ENCODE data around the gene HLA-DOA. TPM values are rescaled to one million over a fixed set of nuclear protein-coding genes. Genes with fewer than 3 reads are reported as not detected.

The HLA-DOA gene
- total and polyA plus RNA-seq, 5 experiments from 2014 or later = 26.4 to 61.0 (median 50.7) TPM

- ATAC-seq (no peak), DNase-seq (no peak)
- POLR2A ChIA-PET = interaction anchor here (0.5 to 21.1 kb wide), 7 partner anchors 6 to 312 kb away, joined by 3 to 510 read pairs (median 5); partner anchors contain the start of genes HLA-DMB, PSMB8 and TAP2
- peaks cover 38 to 64% (median 53%) of the 10 kb centered on the region in 4 donors for H3K4me1 Mint-ChIP-seq
- H3K36me3 Mint-ChIP-seq = peaks cover 28 to 90% (median 51%) of the 10 kb centered on the region in 3 donors
- H3K9me3 Mint-ChIP-seq = no peaks in the 10 kb centered on the region
- H3K4me3 Mint-ChIP-seq = peak overlapping the region in 9 of 10 donors; percentile 13 to 99 (median 81)
- peak overlapping the region; percentile 68 to 100 (median 84) for H3K27ac Mint-ChIP-seq
- H3K27me3 Mint-ChIP-seq = no peaks in the 10 kb centered on the region
These were observed 32.9 kb downstream of the HLA-DOA start for GRCh38 chr6:32976334-32977069.

DNA sequence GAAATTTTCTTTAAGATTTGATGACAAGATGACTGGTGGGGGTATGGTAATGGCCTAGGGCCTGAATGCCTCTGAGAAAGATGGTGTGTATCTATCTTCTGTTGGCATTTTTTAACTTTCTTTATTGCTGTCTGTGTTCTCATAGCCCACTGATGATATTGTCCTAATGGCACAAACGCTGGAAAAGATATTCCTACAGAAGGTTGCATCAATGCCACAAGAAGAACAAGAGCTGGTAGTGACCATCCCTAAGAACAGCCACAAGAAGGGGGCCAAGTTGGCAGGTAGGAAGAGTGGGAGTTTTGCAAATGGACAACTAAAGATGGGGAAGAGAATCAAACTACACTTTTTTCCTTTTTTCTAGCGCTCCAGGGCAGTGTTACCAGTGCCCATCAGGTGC lies 33.5 kb downstream of the HLA-DOA start:
- Mint-ChIP-seq H3K36me3 (peaks cover 28 to 84% (median 55%) of the 10 kb centered on the region in 3 donors), H3K27ac (peak overlapping the region; percentile 68 to 100 (median 84)), H3K9me3 (no peaks in the 10 kb centered on the region), H3K4me3 (peak overlapping the region in 9 of 10 donors; percentile 70 to 99 (median 95)), H3K27me3 (no peaks in the 10 kb centered on the region), H3K4me1 (peaks cover 41 to 70% (median 53%) of the 10 kb centered on the region in 4 donors)
- POLR2A ChIA-PET = interaction anchor here (0.5 to 21.1 kb wide), 6 partner anchors 7 to 134 kb away, joined by 3 to 510 read pairs (median 118); partner anchors contain the start of genes HLA-DMB, PSMB8 and TAP2
- DNase-seq (no peak), ATAC-seq (no peak)

- POLR2A ChIA-PET = interaction anchor here (1.0 to 21.1 kb wide), 11 partner anchors 8 to 303 kb away, joined by 3 to 510 read pairs (median 66); partner anchors contain the start of genes HLA-DMA, HLA-DMB, PSMB8 and PSMB9
- Mint-ChIP-seq H3K27me3 (no peaks in the 10 kb centered on the region), H3K4me3 (peak overlapping the region; percentile 78 to 99 (median 99)), H3K36me3 (peaks cover 23 to 73% (median 48%) of the 10 kb centered on the region in 3 donors), H3K4me1 (peaks cover 44 to 65% (median 51%) of the 10 kb centered on the region in 4 donors), H3K9me3 (no peaks in the 10 kb centered on the region), H3K27ac (peak overlapping the region; percentile 78 to 100 (median 99))
- ATAC-seq (no peak), DNase-seq (no peak)
These were observed 34.7 kb downstream of the HLA-DOA start for GRCh38 chr6:32974541-32975308.

- Mint-ChIP-seq H3K27me3 (no peaks in the 10 kb centered on the region), H3K4me1 (peaks cover 43 to 61% (median 49%) of the 10 kb centered on the region in 4 donors), H3K36me3 (peaks cover 20 to 65% (median 45%) of the 10 kb centered on the region in 3 donors), H3K27ac (peak overlapping the region; percentile 91 to 100 (median 100)), H3K9me3 (no peaks in the 10 kb centered on the region), H3K4me3 (peak overlapping the region; percentile 78 to 99 (median 99))
- POLR2A ChIA-PET = interaction anchor here (0.6 to 21.1 kb wide), 14 partner anchors 8 to 778 kb away, joined by 3 to 510 read pairs (median 24); partner anchors contain the start of genes HLA-DMA, HLA-DMB, PFDN6 and PSMB8
- DNase-seq = peak in 5 of 10 donors; percentile 30 to 67 (median 57)
- ATAC-seq = peak; percentile 7 to 11
These were observed 35.4 kb downstream of the HLA-DOA start for GRCh38 chr6:32974016-32974333.

DNA sequence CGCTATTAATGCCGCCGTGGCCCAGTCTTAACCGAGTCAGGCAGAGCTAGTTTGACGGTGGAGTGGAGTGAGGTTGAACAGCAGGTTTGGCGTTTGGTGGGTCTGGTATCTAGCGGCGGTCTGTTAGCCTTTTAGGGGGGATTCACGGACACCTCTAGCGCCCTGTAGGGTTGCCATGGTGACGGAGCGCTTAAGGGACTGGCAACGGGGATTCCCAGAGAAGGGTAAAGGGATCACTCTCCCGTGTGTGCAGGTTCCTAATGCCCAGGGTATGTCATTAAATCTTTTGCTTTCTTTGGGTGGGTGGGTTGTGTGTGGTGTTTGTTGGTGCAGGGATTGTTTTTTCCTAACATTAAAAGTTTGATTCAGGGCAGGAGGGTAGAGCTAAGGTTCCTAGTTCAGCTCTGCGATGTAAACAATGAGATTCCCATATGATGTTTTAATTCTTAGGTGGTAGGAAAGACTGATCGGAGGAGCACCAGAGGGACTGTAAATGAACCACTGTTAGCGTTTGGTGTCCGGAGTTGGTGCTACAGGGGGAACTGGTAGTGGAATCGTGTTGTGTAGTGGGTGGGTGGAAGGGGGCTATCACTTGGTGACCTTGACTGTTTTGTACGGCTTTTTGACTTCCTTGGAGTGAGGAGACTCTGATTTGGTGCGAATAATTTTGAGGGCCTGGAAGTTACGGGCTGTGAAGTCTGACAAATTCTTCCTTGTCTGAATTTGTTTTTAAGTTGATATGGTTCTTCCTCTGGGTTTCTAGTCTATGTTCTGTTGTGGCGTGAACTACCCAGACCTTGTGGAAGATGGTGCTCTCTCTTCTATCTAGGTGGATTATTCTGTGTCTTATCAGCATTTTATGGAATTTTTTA lies 36.0 kb downstream of the HLA-DOA start:
- H3K36me3 Mint-ChIP-seq = peaks cover 20 to 59% (median 45%) of the 10 kb centered on the region in 3 donors
- H3K27me3 Mint-ChIP-seq = peaks cover 0 to under 1% (median 0%) of the 10 kb centered on the region in 5 donors
- ATAC-seq (peak in 1 of 2 donors; percentile 3), DNase-seq (peak in 9 of 10 donors; percentile 37 to 84 (median 64))
- peaks cover 37 to 61% (median 47%) of the 10 kb centered on the region in 4 donors for H3K4me1 Mint-ChIP-seq
- peak overlapping the region; percentile 78 to 99 (median 99) for H3K4me3 Mint-ChIP-seq
- peak overlapping the region; percentile 91 to 100 (median 100) for H3K27ac Mint-ChIP-seq
- POLR2A ChIA-PET = interaction anchor here (0.6 to 21.1 kb wide), 28 partner anchors 7 to 1357 kb away, joined by 3 to 510 read pairs (median 12); partner anchors contain the start of genes B3GALT4, CUTA, HLA-DMA and HLA-DMB
- H3K9me3 Mint-ChIP-seq = no peaks in the 10 kb centered on the region

DNA sequence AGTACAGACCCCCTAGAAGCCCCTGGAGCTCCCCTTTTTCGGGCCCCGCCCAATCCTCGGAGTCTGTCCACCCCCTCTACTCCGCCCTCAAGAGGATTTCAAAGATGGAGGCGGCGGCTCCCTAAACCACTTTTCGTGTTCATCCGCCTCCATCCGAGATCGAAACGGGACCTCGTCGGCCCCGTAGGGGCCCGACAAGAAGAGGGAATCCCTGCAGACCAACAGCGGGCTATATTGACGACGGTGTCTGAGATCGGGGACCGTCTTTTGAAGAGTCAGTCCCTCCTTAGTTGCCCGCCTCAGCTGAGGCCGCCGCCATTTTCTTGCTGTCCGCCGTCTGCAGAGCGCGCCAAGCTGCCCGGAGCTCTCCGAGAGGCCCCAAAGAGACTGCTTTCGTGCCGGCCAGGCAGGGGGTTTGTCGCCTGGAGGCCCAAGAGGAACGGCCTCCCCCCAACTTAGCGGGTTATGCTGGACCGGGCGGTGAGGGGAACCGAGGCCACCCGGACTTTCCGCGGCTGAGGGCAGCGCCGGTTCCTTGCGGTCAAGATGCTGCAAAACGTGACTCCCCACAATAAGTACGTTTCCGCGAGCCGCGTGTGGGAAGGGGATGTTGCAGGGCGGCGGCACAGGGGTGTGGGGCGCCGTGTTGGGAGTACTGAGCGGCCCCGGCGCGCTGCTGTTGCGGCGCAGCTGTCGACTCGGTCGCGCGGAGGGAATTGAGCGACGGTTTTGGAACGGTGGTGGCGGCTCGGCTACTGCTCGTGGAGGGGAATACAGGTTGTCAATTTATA lies 36.8 kb downstream of the HLA-DOA start:
- Mint-ChIP-seq H3K4me1 (peaks cover 30 to 57% (median 42%) of the 10 kb centered on the region in 4 donors), H3K9me3 (no peaks in the 10 kb centered on the region), H3K4me3 (peak overlapping the region; percentile 78 to 99 (median 99)), H3K27me3 (peaks cover 0 to 2% (median 0%) of the 10 kb centered on the region in 5 donors), H3K27ac (peak overlapping the region; percentile 91 to 100 (median 100)), H3K36me3 (peaks cover 17 to 51% (median 43%) of the 10 kb centered on the region in 3 donors)
- peak; percentile 4 to 10 for ATAC-seq
- POLR2A ChIA-PET = interaction anchor here (0.6 to 21.1 kb wide), 63 partner anchors 10 to 1775 kb away, joined by 3 to 510 read pairs (median 5); partner anchors contain the start of genes ABHD16A, ATF6B, B3GALT4 and CUTA
- DNase-seq = peak in 7 of 10 donors; percentile 49 to 77 (median 58)

DNA sequence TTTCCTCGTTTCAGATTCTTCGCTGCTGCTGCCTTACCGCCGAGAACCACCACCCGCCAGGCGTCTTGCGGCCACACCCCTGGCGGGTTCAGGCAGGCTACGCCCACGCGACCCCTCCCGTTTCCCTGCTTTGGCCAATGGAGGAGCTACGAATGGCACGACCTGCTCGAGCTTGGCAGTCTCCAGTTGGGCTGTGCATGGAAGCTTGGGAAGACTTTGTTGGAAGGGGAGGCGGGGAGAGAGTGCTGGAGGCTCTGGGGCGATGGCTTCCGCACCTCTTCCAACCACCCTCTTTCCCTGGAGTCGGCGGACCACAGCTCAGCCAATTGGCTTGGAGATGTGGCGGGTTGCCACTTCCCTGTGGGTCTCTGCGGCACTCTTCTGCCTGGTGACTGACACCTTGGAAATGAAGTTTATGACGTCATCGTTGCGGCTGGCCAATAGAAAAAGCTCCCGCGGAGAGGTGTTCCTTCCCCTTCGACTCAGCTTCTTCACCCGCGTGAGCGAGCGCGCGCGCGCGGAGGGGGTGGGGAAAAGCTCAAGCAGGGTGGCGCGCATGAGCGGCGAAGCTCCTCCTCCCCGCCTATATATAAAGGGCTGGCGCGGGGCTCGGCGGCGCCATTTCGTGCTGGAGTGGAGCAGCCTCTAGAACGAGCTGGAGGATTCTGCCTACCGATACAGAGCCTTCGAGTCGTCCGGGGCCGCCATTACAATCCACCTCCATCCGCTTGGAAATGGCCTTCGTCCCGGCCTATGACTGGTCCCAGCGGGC lies 37.6 kb downstream of the HLA-DOA start:
- Mint-ChIP-seq H3K36me3 (peaks cover 13 to 43% (median 39%) of the 10 kb centered on the region in 3 donors), H3K27me3 (peaks cover 0 to 2% (median 0%) of the 10 kb centered on the region in 5 donors), H3K4me3 (peak overlapping the region; percentile 78 to 99 (median 99)), H3K9me3 (no peaks in the 10 kb centered on the region), H3K27ac (peak overlapping the region; percentile 91 to 100 (median 100)), H3K4me1 (peaks cover 30 to 57% (median 44%) of the 10 kb centered on the region in 4 donors)
- DNase-seq (peak; percentile 98 to 100 (median 100)), ATAC-seq (peak; percentile 50 to 68)
- POLR2A ChIA-PET = interaction anchor here (0.5 to 21.1 kb wide), 77 partner anchors 9 to 1774 kb away, joined by 3 to 510 read pairs (median 5); partner anchors contain the start of genes ABHD16A, AGPAT1, ATF6B and B3GALT4

DNA sequence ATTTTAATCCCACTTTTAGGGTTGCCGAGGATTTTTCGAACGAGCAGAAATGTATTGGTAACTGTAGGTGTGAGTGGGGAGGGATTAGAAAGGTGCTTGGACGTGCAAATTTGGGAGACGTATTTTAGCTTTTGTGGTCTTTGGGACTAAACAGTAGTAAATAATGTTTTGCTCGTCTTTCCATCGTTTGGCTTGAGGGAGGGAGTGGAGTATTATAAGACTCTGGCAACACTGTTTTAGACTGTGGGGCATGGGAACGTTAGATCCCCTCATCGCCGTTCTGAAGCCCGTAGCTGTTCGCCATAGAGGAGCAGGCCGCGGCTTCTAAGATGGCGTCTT lies 38.2 kb downstream of the HLA-DOA start:
- peaks cover 13 to 37% (median 34%) of the 10 kb centered on the region in 3 donors for H3K36me3 Mint-ChIP-seq
- H3K4me3 Mint-ChIP-seq = peak overlapping the region; percentile 78 to 99 (median 99)
- POLR2A ChIA-PET = interaction anchor here (0.6 to 21.1 kb wide), 48 partner anchors 9 to 1774 kb away, joined by 3 to 510 read pairs (median 8); partner anchors contain the start of genes AGPAT1, ATF6B, B3GALT4 and BAG6

DNA sequence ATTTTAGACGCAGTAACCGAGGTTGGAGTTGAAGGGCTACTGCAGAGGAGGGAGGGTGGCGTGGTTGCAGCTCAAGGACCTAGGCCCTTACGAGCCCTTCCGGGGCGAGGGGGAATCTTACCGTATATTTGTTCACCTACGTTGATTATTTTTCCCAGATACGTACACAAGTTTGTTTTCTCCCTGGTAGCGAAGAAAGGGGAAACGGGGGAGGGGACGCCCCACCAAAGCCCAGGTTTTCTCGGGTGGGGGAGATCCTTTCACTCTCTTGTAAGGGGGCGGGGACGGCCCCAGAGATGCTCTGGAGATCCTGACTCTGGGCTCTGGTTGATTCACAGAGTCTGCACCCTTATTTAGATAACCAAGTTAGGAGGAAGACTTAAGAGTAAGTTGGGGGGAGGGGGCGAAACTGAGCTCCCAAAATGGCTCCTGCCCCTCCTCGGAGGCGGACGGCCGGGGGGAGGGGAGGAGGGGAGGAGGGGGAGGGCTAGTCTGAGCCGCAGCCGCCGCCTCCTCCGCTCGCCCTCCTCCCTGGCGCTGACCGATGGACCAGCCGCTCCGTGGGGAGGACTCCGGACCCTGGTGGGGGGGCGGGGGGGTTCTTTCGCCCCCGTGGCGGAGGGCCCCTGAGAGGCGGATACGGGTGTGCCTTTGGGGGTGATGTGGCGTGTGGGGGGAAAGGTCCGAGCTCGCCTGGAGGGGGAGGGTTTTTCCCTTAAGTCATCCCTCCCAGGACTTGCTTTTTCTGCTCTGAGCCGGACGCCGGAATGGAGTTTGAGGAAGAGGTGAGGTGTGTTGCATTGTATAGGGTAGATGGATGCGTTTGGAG lies 38.8 kb downstream of the HLA-DOA start:
- POLR2A ChIA-PET = interaction anchor here (0.6 to 21.1 kb wide), 29 partner anchors 12 to 1613 kb away, joined by 3 to 510 read pairs (median 8); partner anchors contain the start of genes AGPAT1, BAG6, CUTA and GPSM3
- DNase-seq = peak; percentile 45 to 86 (median 66)
- H3K27ac Mint-ChIP-seq = peak overlapping the region; percentile 91 to 100 (median 100)
- H3K9me3 Mint-ChIP-seq = no peaks in the 10 kb centered on the region
- H3K36me3 Mint-ChIP-seq = peaks cover 13 to 32% (median 29%) of the 10 kb centered on the region in 3 donors
- no peak for ATAC-seq
- H3K4me3 Mint-ChIP-seq = peak overlapping the region; percentile 78 to 99 (median 99)
- peaks cover 30 to 57% (median 43%) of the 10 kb centered on the region in 4 donors for H3K4me1 Mint-ChIP-seq
- H3K27me3 Mint-ChIP-seq = peaks cover 0 to 2% (median 0%) of the 10 kb centered on the region in 5 donors

More for the DNA sequence above, 38.2 kb downstream of the HLA-DOA start:
- no peak for ATAC-seq
- DNase-seq = no peak
- Mint-ChIP-seq H3K27ac (peak overlapping the region; percentile 91 to 100 (median 100)), H3K4me1 (peaks cover 30 to 57% (median 44%) of the 10 kb centered on the region in 4 donors), H3K9me3 (no peaks in the 10 kb centered on the region), H3K27me3 (peaks cover 0 to 2% (median 0%) of the 10 kb centered on the region in 5 donors)
